H9 (cell line): ENCODE data around the gene GLYATL1. TPM values are rescaled to one million over a fixed set of nuclear protein-coding genes. Genes with fewer than 3 reads are reported as not detected.

Experiments
- DNase-seq: peaks from one replicate; pipeline ENCODE4 v3.0.0-alpha.2; 2017
- H2AFZ ChIP-seq: one replicate; pipeline ENCODE4 v1.6.1; 2013; ENCODE audit warnings: mild to moderate bottlenecking, low read length, control low read depth, moderate library complexity
- H2AK5ac ChIP-seq: 2 replicates; pipeline ENCODE4 v1.6.1; 2013; ENCODE audit warnings: low read length, control low read depth, mixed read lengths; ENCODE audit not compliant: insufficient read length
- H2BK120ac ChIP-seq: one replicate; pipeline ENCODE4 v1.6.1; 2013; ENCODE audit warnings: low read depth, mild to moderate bottlenecking, low read length, control low read depth, inconsistent platforms; ENCODE audit not compliant: poor library complexity, severe bottlenecking
- H2BK12ac ChIP-seq: 2 replicates; pipeline ENCODE4 v1.6.1; 2013; ENCODE audit warnings: low read length, control low read depth, mixed read lengths, low read depth; ENCODE audit not compliant: insufficient read length
- H2BK15ac ChIP-seq: 2 replicates; pipeline ENCODE4 v1.6.1; 2013; ENCODE audit warnings: low read depth, low read length, control low read depth
- H2BK20ac ChIP-seq: one replicate; pipeline ENCODE4 v1.6.1; 2013; ENCODE audit warnings: low read depth, mild to moderate bottlenecking, low read length, control low read depth, inconsistent platforms; ENCODE audit not compliant: poor library complexity, severe bottlenecking
- H2BK5ac ChIP-seq: 2 replicates; pipeline ENCODE4 v1.6.1; 2013; ENCODE audit warnings: low read length, control low read depth, mixed read lengths; ENCODE audit not compliant: insufficient read length
- H3K14ac ChIP-seq: 2 replicates; pipeline ENCODE4 v1.6.1; 2013; ENCODE audit warnings: low read length, control low read depth; ENCODE audit not compliant: insufficient read depth
- H3K18ac ChIP-seq: 2 replicates; pipeline ENCODE4 v1.6.1; 2013; ENCODE audit warnings: low read depth, mild to moderate bottlenecking, mixed read lengths, low read length, control low read depth; ENCODE audit not compliant: insufficient read length
- H3K23ac ChIP-seq: 2 replicates; pipeline ENCODE4 v1.6.1; 2013; ENCODE audit warnings: low read length, control low read depth, mixed read lengths, low read depth; ENCODE audit not compliant: insufficient read length
- H3K23me2 ChIP-seq: 2 replicates; pipeline ENCODE4 v1.6.1; 2013; ENCODE audit warnings: low read depth, mild to moderate bottlenecking, mixed read lengths, low read length, control low read depth; ENCODE audit not compliant: insufficient read length, poor library complexity, severe bottlenecking
- H3K27ac ChIP-seq: 2 replicates; pipeline ENCODE4 v1.5.1; 2013; ENCODE audit warnings: low read length, control low read depth, mixed read lengths, low read depth; ENCODE audit not compliant: insufficient read length
- H3K27me3 ChIP-seq: 2 replicates; pipeline ENCODE4 v1.6.1; 2013; ENCODE audit warnings: low read length, control low read depth, inconsistent platforms; ENCODE audit not compliant: insufficient read depth
- H3K4ac ChIP-seq: 2 replicates; pipeline ENCODE4 v1.6.1; 2013; ENCODE audit warnings: low read depth, mild to moderate bottlenecking, control low read depth, inconsistent platforms, low read length, moderate library complexity
- H3K4me1 ChIP-seq: 2 replicates; pipeline ENCODE4 v1.6.1; 2013; ENCODE audit warnings: low read length, control low read depth, inconsistent platforms; ENCODE audit not compliant: insufficient read depth
- H3K4me2 ChIP-seq: 2 replicates; pipeline ENCODE4 v1.6.1; 2013; ENCODE audit warnings: low read length, control low read depth, mixed read lengths; ENCODE audit not compliant: insufficient read length, insufficient read depth
- H3K56ac ChIP-seq: 2 replicates; pipeline ENCODE4 v1.6.1; 2013; ENCODE audit warnings: low read depth, mild to moderate bottlenecking, mixed read lengths, low read length, control low read depth; ENCODE audit not compliant: insufficient read length
- H3K79me1 ChIP-seq: 2 replicates; pipeline ENCODE4 v1.6.1; 2013; ENCODE audit warnings: low read depth, mild to moderate bottlenecking, moderate library complexity, low read length, control low read depth, inconsistent platforms; ENCODE audit not compliant: insufficient read depth, poor library complexity, severe bottlenecking
- H3K79me2 ChIP-seq: 2 replicates; pipeline ENCODE4 v1.6.1; 2013; ENCODE audit warnings: low read length, control low read depth, inconsistent platforms; ENCODE audit not compliant: insufficient read depth
- H3K9ac ChIP-seq: 2 replicates; pipeline ENCODE4 v1.6.1; 2013; ENCODE audit warnings: low read length, control low read depth, mixed read lengths; ENCODE audit not compliant: insufficient read length; ENCODE audit errors: extremely low read depth
- H3K9me3 ChIP-seq: one replicate; pipeline ENCODE4 v1.6.1; 2013; ENCODE audit warnings: low read depth, low read length, inconsistent platforms; ENCODE audit not compliant: control insufficient read depth
- H3T11ph ChIP-seq: one replicate; pipeline ENCODE4 v1.6.1; 2013; ENCODE audit warnings: mild to moderate bottlenecking, low read length, control low read depth, inconsistent platforms
- H4K20me1 ChIP-seq: one replicate; pipeline ENCODE4 v1.6.1; 2013; ENCODE audit not compliant: control insufficient read depth, insufficient read length, insufficient read depth
- H4K5ac ChIP-seq: 2 replicates; pipeline ENCODE4 v1.6.1; 2013; ENCODE audit warnings: low read depth, mild to moderate bottlenecking, mixed read lengths, low read length, control low read depth; ENCODE audit not compliant: insufficient read length
- H4K8ac ChIP-seq: replicated peaks from 2 replicates; pipeline ENCODE4 v1.6.1; 2013; ENCODE audit warnings: low read length, control low read depth, mixed read lengths, low read depth; ENCODE audit not compliant: insufficient read length
- H4K91ac ChIP-seq: 2 replicates; pipeline ENCODE4 v1.6.1; 2013; ENCODE audit warnings: low read depth, mild to moderate bottlenecking, moderate library complexity, mixed read lengths, low read length, control low read depth; ENCODE audit not compliant: insufficient read length
- H3K27ac Mint-ChIP-seq, 3 experiments: 2 replicates in 2 of 3; 3 replicates in 1 of 3; pipeline ENCODE4 v1.8.0; 2020 to 2021; ENCODE audit warnings: mixed read lengths in 3 of 3, mild to moderate bottlenecking in 1 of 3, moderate library complexity in 1 of 3
- H3K27me3 Mint-ChIP-seq: 2 replicates; pipeline ENCODE4 v1.8.0; 2021; ENCODE audit warnings: low read depth, mild to moderate bottlenecking, moderate library complexity, mixed read lengths
- H3K36me3 Mint-ChIP-seq, 3 experiments: 2 replicates in 2 of 3; 3 replicates in 1 of 3; pipeline ENCODE4 v1.8.0; 2020 to 2021; ENCODE audit warnings: low read depth in 3 of 3, mixed read lengths in 3 of 3; ENCODE audit not compliant: insufficient read depth in 1 of 3
- H3K4me1 Mint-ChIP-seq, 2 experiments: 2 replicates each; pipeline ENCODE4 v1.8.0; 2020; ENCODE audit warnings: mixed read lengths in 2 of 2
- H3K4me3 Mint-ChIP-seq, 2 experiments: 2 replicates in 1 of 2; 3 replicates in 1 of 2; pipeline ENCODE4 v1.8.0; 2020 to 2021; ENCODE audit warnings: mild to moderate bottlenecking in 2 of 2, mixed read lengths in 2 of 2, moderate library complexity in 1 of 2
- H3K9me3 Mint-ChIP-seq, 2 experiments: 2 replicates in 1 of 2; 3 replicates in 1 of 2; pipeline ENCODE4 v1.8.0; 2020; ENCODE audit warnings: mild to moderate bottlenecking in 2 of 2, mixed read lengths in 2 of 2, moderate library complexity in 1 of 2
- WGBS: extraction: QIAGEN DNeasy Blood & Tissue Kit; methylation state at CpG from one replicate; pipeline ENCODE4 v1.1.7; 2013; ENCODE audit warnings: missing lambda C conversion rate, low lambda C conversion rate, mixed read lengths; ENCODE audit not compliant: insufficient read length; ENCODE audit errors: extremely low coverage; 5-methylcytosine and 5-hydroxymethylcytosine counted together
- total RNA-seq: library from RNA; stranded (reverse); gene quantifications from 2 replicates; pipeline ENCODE4 v1.2.1, GENCODE V29; 2021
- TF ChIP-seq, protein P1 (sequence below): fragments of 200-600 bp; sonication (generic); conservative IDR thresholded peaks from 3 replicates; pipeline ENCODE4 v1.8.0; 2021; ENCODE audit warnings: antibody characterized with exemption, mild to moderate bottlenecking

GLYATL1 gene
- total RNA-seq, 1 experiment from 2014 or later: 2.8 TPM

GRCh38 chr11:58917159-58917783, 22.0 kb upstream of the GLYATL1 start:
- no peak overlapping the region for H3K4ac ChIP-seq
- no peaks in the 10 kb centered on the region for H3K79me1 ChIP-seq
- H2AK5ac ChIP-seq: no peak overlapping the region
- no peak overlapping the region for H3K18ac ChIP-seq
- no peak overlapping the region for H3K4me3 Mint-ChIP-seq
- 0 out of 4 replicates have a peak, but pooled peaks cover 0 to under 1% of the 10 kb centered on the region in 2 experiments for H3K4me1 Mint-ChIP-seq
- H3K27me3 ChIP-seq: no peaks in the 10 kb centered on the region
- no peak for DNase-seq
- H3K36me3 Mint-ChIP-seq: peaks cover 2 to 6% (median 6%) of the 10 kb centered on the region in 3 experiments; a peak in 5 of 7 replicates
- no peak overlapping the region for H3K14ac ChIP-seq
- no peak overlapping the region for H3K56ac ChIP-seq
- H3K9me3 Mint-ChIP-seq: peaks cover 22 to 27% of the 10 kb centered on the region in 2 experiments
- no peak overlapping the region for H2AFZ ChIP-seq
- H2BK15ac ChIP-seq: no peak overlapping the region
- H3K4me1 ChIP-seq: no peaks in the 10 kb centered on the region
- H4K8ac ChIP-seq: no peak overlapping the region
- TF ChIP-seq, protein P1, sequence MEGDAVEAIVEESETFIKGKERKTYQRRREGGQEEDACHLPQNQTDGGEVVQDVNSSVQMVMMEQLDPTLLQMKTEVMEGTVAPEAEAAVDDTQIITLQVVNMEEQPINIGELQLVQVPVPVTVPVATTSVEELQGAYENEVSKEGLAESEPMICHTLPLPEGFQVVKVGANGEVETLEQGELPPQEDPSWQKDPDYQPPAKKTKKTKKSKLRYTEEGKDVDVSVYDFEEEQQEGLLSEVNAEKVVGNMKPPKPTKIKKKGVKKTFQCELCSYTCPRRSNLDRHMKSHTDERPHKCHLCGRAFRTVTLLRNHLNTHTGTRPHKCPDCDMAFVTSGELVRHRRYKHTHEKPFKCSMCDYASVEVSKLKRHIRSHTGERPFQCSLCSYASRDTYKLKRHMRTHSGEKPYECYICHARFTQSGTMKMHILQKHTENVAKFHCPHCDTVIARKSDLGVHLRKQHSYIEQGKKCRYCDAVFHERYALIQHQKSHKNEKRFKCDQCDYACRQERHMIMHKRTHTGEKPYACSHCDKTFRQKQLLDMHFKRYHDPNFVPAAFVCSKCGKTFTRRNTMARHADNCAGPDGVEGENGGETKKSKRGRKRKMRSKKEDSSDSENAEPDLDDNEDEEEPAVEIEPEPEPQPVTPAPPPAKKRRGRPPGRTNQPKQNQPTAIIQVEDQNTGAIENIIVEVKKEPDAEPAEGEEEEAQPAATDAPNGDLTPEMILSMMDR: no peak
- no peak overlapping the region for H2BK120ac ChIP-seq
- no peak overlapping the region for H2BK5ac ChIP-seq
- no peak overlapping the region for H3K9ac ChIP-seq
- no peak overlapping the region for H4K91ac ChIP-seq
- no CpG with 5 or more reads among the region's 3 CpGs for WGBS
- no peaks in the 10 kb centered on the region for H3K79me2 ChIP-seq
- H3K9me3 ChIP-seq: peaks cover 8% of the 10 kb centered on the region
- no peak overlapping the region for H4K5ac ChIP-seq
- no peak overlapping the region for H3T11ph ChIP-seq
- H2BK12ac ChIP-seq: no peak overlapping the region
- no peak overlapping the region for H2BK20ac ChIP-seq
- no peak overlapping the region for H3K27ac ChIP-seq
- H3K23me2 ChIP-seq: no peaks in the 10 kb centered on the region
- H3K23ac ChIP-seq: no peak overlapping the region
- no peaks in the 10 kb centered on the region for H4K20me1 ChIP-seq
- peaks cover 20% of the 10 kb centered on the region for H3K27me3 Mint-ChIP-seq
- no peak overlapping the region for H3K27ac Mint-ChIP-seq
- no peak overlapping the region for H3K4me2 ChIP-seq
